H1 (cell line): ENCODE results near the gene ATXN2L. TPM values are rescaled to one million over a fixed set of nuclear protein-coding genes. Genes with fewer than 3 reads are reported as not detected.

Experiments
- CTCF ChIA-PET: fragments of 300-600 bp; sonication (Branson Sonifier 250); formaldehyde crosslinking; loops from one replicate; lab custom pipeline; 2021; ENCODE audit not compliant: partially characterized antibody; lab: Charles Lee
- POLR2A ChIA-PET: fragments of 300-600 bp; sonication (Branson Sonifier 250); formaldehyde crosslinking; loops from one replicate; lab custom pipeline; 2021; ENCODE audit warnings: inconsistent platforms; ENCODE audit not compliant: partially characterized antibody; lab: Charles Lee
- DNase-seq, 2 experiments: peaks; one replicate each; pipeline versions ENCODE4 v3.0.0 to v3.0.0-alpha.2; 2010 to 2022; ENCODE audit warnings: low spot score in 2 of 2, low read depth in 1 of 2, mixed read lengths in 1 of 2
- FAIRE-seq: peaks from 2 replicates; lab custom pipeline; 2011; peaks lifted over from hg19 to GRCh38; lab: Jason Lieb, UNC
- H2AFZ ChIP-seq: 2 replicates; pipeline ENCODE4 v1.8.1; 2012; ENCODE audit warnings: low read length, inconsistent platforms
- H2AK5ac ChIP-seq: 2 replicates; pipeline ENCODE4 v1.6.1; 2013; ENCODE audit warnings: low read depth, low read length
- H2BK120ac ChIP-seq: replicated peaks from 2 replicates; pipeline ENCODE3; 2013; ENCODE audit warnings: low read depth, low read length, inconsistent platforms
- H2BK12ac ChIP-seq: 2 replicates; pipeline ENCODE4 v1.6.1; 2013; ENCODE audit warnings: low read depth, low read length
- H2BK15ac ChIP-seq: 2 replicates; pipeline ENCODE4 v1.6.1; 2013; ENCODE audit warnings: low read length
- H2BK20ac ChIP-seq: 2 replicates; pipeline ENCODE4 v1.6.1; 2013; ENCODE audit warnings: low read length
- H2BK5ac ChIP-seq: 2 replicates; pipeline ENCODE4 v1.6.1; 2013; ENCODE audit warnings: low read depth, low read length
- H3K14ac ChIP-seq: 2 replicates; pipeline ENCODE4 v1.6.1; 2013; ENCODE audit warnings: inconsistent platforms; ENCODE audit not compliant: insufficient read length
- H3K18ac ChIP-seq: 2 replicates; pipeline ENCODE4 v1.6.1; 2013; ENCODE audit warnings: low read length; ENCODE audit errors: extremely low read depth
- H3K23ac ChIP-seq: 2 replicates; pipeline ENCODE4 v1.6.1; 2013; ENCODE audit warnings: inconsistent platforms; ENCODE audit not compliant: insufficient read length
- H3K23me2 ChIP-seq: 2 replicates; pipeline ENCODE4 v1.6.1; 2013; ENCODE audit warnings: low read depth, low read length
- H3K27ac ChIP-seq: 2 replicates; pipeline ENCODE4 v1.6.1; 2011; ENCODE audit warnings: low read depth, low read length, inconsistent platforms
- H3K27me3 ChIP-seq, 4 experiments: replicated peaks in 1 of 4; 1 replicate in 1 of 4; 2 replicates in 3 of 4; pipeline versions ENCODE4 v1.6.1 to v1.8.1; 2011 to 2013; ENCODE audit warnings: low read length in 3 of 4, mild to moderate bottlenecking in 3 of 4, inconsistent platforms in 2 of 4, mixed read lengths in 2 of 4, moderate library complexity in 1 of 4; ENCODE audit not compliant: control insufficient read depth in 3 of 4, insufficient read depth in 3 of 4; ENCODE audit errors: extremely low read depth in 1 of 4
- H3K36me3 ChIP-seq, 4 experiments: 2 replicates each; pipeline versions ENCODE4 v1.6.1 to v1.8.1; 2011 to 2013; ENCODE audit warnings: mild to moderate bottlenecking in 4 of 4, low read length in 3 of 4, moderate library complexity in 2 of 4, control low read depth in 1 of 4, inconsistent platforms in 1 of 4; ENCODE audit not compliant: insufficient read depth in 4 of 4, control insufficient read depth in 2 of 4
- H3K4ac ChIP-seq: replicated peaks from 2 replicates; pipeline ENCODE3; 2013; ENCODE audit warnings: low read length, low read depth, mixed read lengths, inconsistent platforms; ENCODE audit not compliant: insufficient read length
- H3K4me1 ChIP-seq, 4 experiments: replicated peaks in 1 of 4; 1 replicate in 1 of 4; 2 replicates in 3 of 4; pipeline versions ENCODE4 v1.6.1 to v1.8.1; 2011 to 2013; ENCODE audit warnings: low read length in 3 of 4, inconsistent platforms in 2 of 4, mixed read lengths in 1 of 4; ENCODE audit not compliant: insufficient read depth in 4 of 4, control insufficient read depth in 3 of 4
- H3K4me2 ChIP-seq, 2 experiments: 2 replicates each; pipeline versions ENCODE4 v1.6.1 to v1.8.1; 2011 to 2013; ENCODE audit warnings: low read depth in 2 of 2, low read length in 2 of 2, control low read depth in 1 of 2, inconsistent platforms in 1 of 2, mild to moderate bottlenecking in 1 of 2; ENCODE audit not compliant: insufficient read depth in 1 of 2
- H3K4me3 ChIP-seq, 4 experiments: fragments of 200-600, 300-600 bp in 1 of 4; sonication (generic), shearing (Covaris generic), sonication (Bioruptor Twin) in 1 of 4; 2 replicates each; pipeline versions ENCODE4 v1.5.1 to v1.8.1; 2011 to 2016; ENCODE audit warnings: low read length in 4 of 4, low read depth in 3 of 4, control low read depth in 2 of 4, inconsistent platforms in 2 of 4, mild to moderate bottlenecking in 2 of 4, mixed read lengths in 1 of 4, moderate library complexity in 1 of 4; ENCODE audit not compliant: insufficient read depth in 2 of 4; ENCODE audit errors: extremely low read depth in 1 of 4
- H3K56ac ChIP-seq: replicated peaks from 2 replicates; pipeline ENCODE3; 2013; ENCODE audit warnings: low read depth, mild to moderate bottlenecking, mixed read lengths, low read length, inconsistent platforms; ENCODE audit not compliant: insufficient read length
- H3K79me1 ChIP-seq: 2 replicates; pipeline ENCODE4 v1.6.1; 2013; ENCODE audit warnings: low read depth, low read length, control low read depth
- H3K79me2 ChIP-seq, 2 experiments: 2 replicates each; pipeline versions ENCODE4 v1.6.1 to v1.8.1; 2012 to 2013; ENCODE audit warnings: low read length in 2 of 2, mild to moderate bottlenecking in 2 of 2, inconsistent platforms in 1 of 2; ENCODE audit not compliant: insufficient read depth in 2 of 2, control insufficient read depth in 1 of 2
- H3K9ac ChIP-seq, 4 experiments: replicated peaks in 1 of 4; 1 replicate in 1 of 4; 2 replicates in 3 of 4; pipeline versions ENCODE4 v1.6.1 to v1.8.1; 2011 to 2013; ENCODE audit warnings: low read depth in 3 of 4, low read length in 3 of 4, control low read depth in 2 of 4, mild to moderate bottlenecking in 2 of 4, moderate library complexity in 2 of 4, inconsistent platforms in 1 of 4; ENCODE audit errors: extremely low read depth in 1 of 4
- H3K9me3 ChIP-seq, 2 experiments: 2 replicates each; pipeline versions ENCODE4 v1.6.1 to v1.8.1; 2012 to 2013; ENCODE audit warnings: mild to moderate bottlenecking in 2 of 2, moderate library complexity in 2 of 2, control low read depth in 1 of 2, inconsistent platforms in 1 of 2, low read depth in 1 of 2, low read length in 1 of 2, mixed read lengths in 1 of 2; ENCODE audit not compliant: insufficient read depth in 2 of 2
- H4K20me1 ChIP-seq, 2 experiments: replicated peaks in 1 of 2; 2 replicates each; pipeline versions ENCODE3 to v1.8.1; 2011 to 2013; ENCODE audit warnings: inconsistent platforms in 2 of 2, low read length in 2 of 2, mild to moderate bottlenecking in 1 of 2; ENCODE audit not compliant: insufficient read depth in 2 of 2, control insufficient read depth in 1 of 2
- H4K5ac ChIP-seq: 2 replicates; pipeline ENCODE4 v1.6.1; 2013; ENCODE audit warnings: low read length, low read depth, mixed read lengths, inconsistent platforms; ENCODE audit not compliant: insufficient read length
- H4K8ac ChIP-seq: 2 replicates; pipeline ENCODE4 v1.8.0; 2013; ENCODE audit warnings: mild to moderate bottlenecking, moderate library complexity, low read length, inconsistent platforms; ENCODE audit not compliant: insufficient read depth; ENCODE audit errors: extremely low read depth
- H4K91ac ChIP-seq: replicated peaks from 2 replicates; pipeline ENCODE3; 2013; ENCODE audit warnings: low read length, mixed read lengths, inconsistent platforms; ENCODE audit not compliant: insufficient read length
- WGBS, 2 experiments: shearing (Covaris generic) in 1 of 2; methylation state at CpG; one replicate each; pipeline versions ENCODE4 v1.1.6 to v1.1.7; 2013 to 2015; ENCODE audit warnings: low lambda C conversion rate in 2 of 2, mixed read lengths in 2 of 2, inconsistent platforms in 1 of 2, low coverage in 1 of 2, missing lambda C conversion rate in 1 of 2; ENCODE audit not compliant: insufficient replicate concordance in 2 of 2, insufficient coverage in 1 of 2, insufficient read length in 1 of 2; ENCODE audit errors: extremely low coverage in 1 of 2, missing lambda C conversion rate in 1 of 2; 5-methylcytosine and 5-hydroxymethylcytosine counted together
- polyA plus RNA-seq, 7 experiments: library from polyadenylated mRNA; depleted of rRNA in 3 of 7; stranded (reverse) in 5 of 7; unstranded in 2 of 7; fragments of >200 nt in 5 of 7; fragments of 200-250 nt in 2 of 7; gene quantifications; 1 replicate in 5 of 7; 2 replicates in 1 of 7; 4 replicates in 1 of 7; pipeline versions ENCODE4 v1.2.1 to v1.2.3, GENCODE V29; 2011 to 2013; ENCODE audit warnings: missing spikeins in 2 of 7, mixed read lengths in 2 of 7
- total RNA-seq: library from RNA; stranded (reverse); fragmentation: NEBNext Ultra II Directional; extraction: Animal tissue kit (Norgen Biotek cat#: 25700); gene quantifications from 2 replicates; pipeline ENCODE4 v1.2.1, GENCODE V29; 2021

Gene ATXN2L
- total and polyA plus RNA-seq, 2 of the 8 experiments (the other 6 are each of a cell fraction or from before 2014, with no cell fraction given) = 79.1 to 227 TPM

GRCh38 chr16:28846080-28846932 is 23.5 kb downstream of the ATXN2L start, which contains the start of gene TUFM:
Gene TUFM (minus strand): TSS chr16:28846348. CDS start chr16:28846269, 79 bp downstream.
- 3% methylated on average over 58 of the region's 73 CpGs; no CpG with 5 or more reads in 1 of the 2 experiments for WGBS, 2 experiments
- peak within 1 kb of the TSS; percentile 92 for H4K5ac ChIP-seq
- POLR2A ChIA-PET = interaction anchor here (0.6 to 23.4 kb wide), 13 partner anchors 8 to 128 kb away, joined by 3 to 756 read pairs (median 4); partner anchors contain the start of genes ATP2A1, ATXN2L and SH2B1
- peak within 1 kb of the TSS; percentile 75 for H2BK12ac ChIP-seq
- peak within 1 kb of the TSS; percentile 87 to 99 (median 98) for H3K4me3 ChIP-seq
- peaks cover 0 to 20% of the 10 kb centered on the region in 2 experiments; a peak in 3 of 4 replicates for H3K79me2 ChIP-seq
- no peak within 1 kb of the TSS for H3K23ac ChIP-seq
- H2BK15ac ChIP-seq = no peak within 1 kb of the TSS
- H3K4me2 ChIP-seq = peak within 1 kb of the TSS; percentile 71 to 98
- H3K56ac ChIP-seq = peak within 1 kb of the TSS; percentile 82
- peaks cover 17 to 32% (median 28%) of the 10 kb centered on the region in 4 experiments for H3K36me3 ChIP-seq
- DNase-seq (peak; percentile 95 to 98), FAIRE-seq (peak; percentile 48)
- CTCF ChIA-PET = interaction anchor here (0.9 to 4.8 kb wide), 16 partner anchors 8 to 127 kb away, joined by 3 to 34 read pairs (median 6); partner anchors contain the start of genes NFATC2IP and SH2B1
- H2AFZ ChIP-seq = peak within 1 kb of the TSS; percentile 86; the same call in 1 of the 2 replicates
- no peaks in the 10 kb centered on the region for H3K9me3 ChIP-seq
- H3K27ac ChIP-seq = peak within 1 kb of the TSS; percentile 70; the same call in 1 of the 2 replicates
- peak within 1 kb of the TSS; percentile 98 for H3K4ac ChIP-seq
- peak within 1 kb of the TSS; percentile 91 for H4K91ac ChIP-seq
- peak within 1 kb of the TSS; percentile 99 for H4K8ac ChIP-seq
- H2BK120ac ChIP-seq = no peak within 1 kb of the TSS
- H3K4me1 ChIP-seq = peaks cover 0 to 7% (median 3%) of the 10 kb centered on the region in 4 experiments; a peak in 5 of 7 replicates
- peaks cover 14% of the 10 kb centered on the region for H3K23me2 ChIP-seq
- H2BK5ac ChIP-seq = peak within 1 kb of the TSS; percentile 95
- H3K79me1 ChIP-seq = 0 out of 2 replicates have a peak, but pooled peaks cover 2% of the 10 kb centered on the region
- H3K27me3 ChIP-seq = no peaks in the 10 kb centered on the region
- peak within 1 kb of the TSS; percentile 74 to 91 (median 82) for H3K9ac ChIP-seq
- H3K18ac ChIP-seq = peak within 1 kb of the TSS; percentile 93
- 0 out of 2 replicates have a peak within 1 kb of the TSS, but pooled peaks have one; percentile 18 for H2BK20ac ChIP-seq
- H2AK5ac ChIP-seq = peak within 1 kb of the TSS; percentile 75
- no peak within 1 kb of the TSS for H3K14ac ChIP-seq
- H4K20me1 ChIP-seq = peaks cover 2 to 14% of the 10 kb centered on the region in 2 experiments
